AG08395 (cell line): ENCODE measurements around the gene SAMD11.
"Not testable (repeated sequence)": the region's sequence is repeated elsewhere in the genome, so short reads cannot be mapped to it uniquely, and the experiment has no call there.

ENCODE experiments used
- DNase-seq: peaks from one replicate; pipeline ENCODE4 v3.0.0; 2012; ENCODE audit warnings: mixed read lengths, low spot score

Gene SAMD11

GRCh38 chr1:974687-975328 lies 51.1 kb downstream of the SAMD11 start:
- DNase-seq, result no peak

DNA sequence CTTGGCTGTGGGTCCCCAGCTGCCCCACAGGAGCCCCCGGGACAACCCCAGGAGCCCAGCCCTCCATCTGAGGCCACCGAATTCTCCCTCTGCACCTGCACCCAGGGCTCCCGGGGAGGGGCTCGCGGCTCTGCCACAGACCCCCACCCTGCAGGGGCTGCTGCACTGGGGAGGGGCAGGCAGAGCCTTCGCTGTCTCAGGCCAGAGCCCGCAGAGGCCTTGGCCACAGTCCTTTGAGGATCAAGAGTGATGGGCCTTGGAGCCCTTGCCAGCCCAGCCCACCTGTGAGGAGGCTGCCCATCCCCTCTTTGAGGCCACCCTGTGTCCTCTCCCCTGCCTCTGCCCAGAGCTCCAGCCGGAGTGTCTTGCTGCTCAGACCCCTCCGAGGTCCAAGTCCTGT lies 51.6 kb downstream of the SAMD11 start:
- no peak for DNase-seq

- DNase-seq, result peak; percentile 83
Measured at GRCh38 chr1:975896-976683, 52.4 kb downstream of the SAMD11 start.

DNA sequence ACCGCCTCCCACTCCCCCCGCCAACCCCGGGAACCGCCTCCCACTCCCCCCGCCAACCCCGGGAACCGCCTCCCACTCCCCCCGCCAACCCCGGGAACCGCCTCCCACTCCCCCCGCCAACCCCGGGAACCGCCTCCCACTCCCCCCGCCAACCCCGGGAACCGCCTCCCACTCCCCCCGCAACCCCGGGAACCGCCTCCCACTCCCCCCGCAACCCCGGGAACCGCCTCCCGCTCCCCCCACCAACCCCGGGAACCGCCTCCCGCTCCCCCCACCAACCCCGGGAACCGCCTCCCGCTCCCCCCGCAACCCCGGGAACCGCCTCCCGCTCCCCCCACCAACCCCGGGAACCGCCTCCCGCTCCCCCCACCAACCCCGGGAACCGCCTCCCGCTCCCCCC lies 53.1 kb downstream of the SAMD11 start:
- not testable (repeated sequence) for DNase-seq

DNA sequence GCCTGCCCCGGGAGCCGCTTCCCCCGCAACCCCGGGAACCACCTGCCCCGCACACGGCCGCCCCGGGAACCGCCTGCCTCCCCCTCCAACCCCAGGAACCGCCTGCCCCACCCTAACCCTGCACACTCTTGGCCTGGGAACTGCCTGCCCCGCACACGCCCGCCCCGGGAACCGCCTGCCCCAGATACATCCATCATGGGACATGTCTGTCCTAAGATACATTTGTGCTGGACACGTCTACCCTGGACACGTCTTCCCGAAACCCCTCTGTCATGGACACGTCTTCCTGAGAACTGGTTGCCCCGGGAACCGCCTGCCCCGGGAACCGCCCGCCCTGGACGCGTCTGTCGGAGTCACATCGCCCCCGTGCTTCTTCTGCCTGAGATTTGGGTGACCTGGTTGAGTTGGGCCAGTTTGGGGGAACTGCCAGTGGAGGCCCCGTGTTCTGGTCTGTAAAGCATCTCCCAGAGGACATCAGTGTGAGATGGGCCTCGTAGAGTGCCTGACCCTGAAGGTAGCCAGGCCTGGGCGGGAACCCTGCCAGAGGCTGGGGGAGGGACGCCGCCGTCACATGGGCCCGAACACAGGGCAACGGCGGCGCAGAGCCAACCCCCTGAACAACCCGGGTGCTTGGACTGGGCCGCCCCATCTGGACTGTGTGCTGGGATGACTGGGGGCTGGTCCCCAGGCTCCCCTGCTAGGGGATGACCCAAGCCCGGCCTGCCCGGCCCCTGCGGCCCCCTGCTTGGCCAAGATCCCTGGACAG lies 54.5 kb downstream of the SAMD11 start:
- DNase-seq, result no peak

DNA sequence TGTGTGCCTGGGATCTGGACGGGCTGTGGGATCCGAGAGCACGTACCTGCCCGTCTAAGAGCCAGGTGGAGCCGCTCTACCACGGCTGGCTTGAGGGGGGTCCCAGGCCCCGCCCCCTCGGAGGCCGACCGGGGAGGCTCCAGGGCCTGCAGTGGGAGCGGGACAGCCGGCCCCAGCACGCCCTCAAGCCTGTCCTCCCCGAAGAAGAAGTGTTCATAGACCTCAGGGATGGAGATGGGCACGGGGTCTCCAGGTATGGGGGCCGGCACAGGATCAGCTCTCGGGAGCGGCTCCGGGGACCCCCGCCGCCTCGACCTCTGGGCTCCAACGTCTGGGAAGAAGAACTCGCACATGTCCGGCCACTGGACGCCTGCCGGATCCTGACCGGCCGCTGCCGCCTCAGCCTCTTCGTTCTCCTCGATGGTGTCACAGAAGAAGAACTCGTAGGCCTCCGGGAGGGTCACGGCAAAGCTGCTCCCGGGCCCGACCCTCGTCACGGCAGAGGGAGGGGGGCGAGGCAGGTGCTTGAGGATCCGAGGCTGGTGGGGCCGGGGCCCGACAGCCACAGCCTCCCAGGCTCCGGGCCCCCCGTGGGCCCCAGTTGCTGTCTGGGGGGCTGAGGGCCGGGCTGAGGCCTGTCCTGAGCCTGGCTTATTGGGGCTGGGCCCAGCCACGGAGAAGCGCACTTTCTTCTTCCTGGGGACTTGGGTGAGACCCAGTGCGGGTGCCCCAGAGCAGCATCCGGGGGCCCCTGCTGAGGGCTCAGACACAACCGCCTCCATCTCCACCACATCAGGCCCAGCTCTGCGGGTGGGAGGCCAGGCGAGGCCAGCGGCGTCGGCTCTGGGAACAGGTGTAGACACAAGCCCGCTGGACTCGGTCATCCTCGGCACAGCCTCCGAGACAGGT lies 55.4 kb downstream of the SAMD11 start:
- DNase-seq, result no peak

DNA sequence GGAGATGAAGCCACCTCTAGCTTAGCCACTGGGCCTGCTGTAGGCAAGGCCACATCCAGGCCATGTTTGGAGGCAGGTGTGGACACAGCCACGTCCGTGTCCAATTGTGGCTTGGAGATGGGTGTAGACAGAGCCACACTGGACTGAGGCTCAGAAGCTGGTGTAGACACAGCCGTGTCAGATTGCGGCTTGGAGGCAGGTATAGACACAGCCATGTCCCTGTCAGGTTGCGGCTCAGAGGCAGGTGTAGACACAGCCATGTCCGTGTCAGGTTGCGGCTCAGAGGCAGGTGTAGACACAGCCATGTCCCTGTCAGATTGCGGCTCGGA lies 56.0 kb downstream of the SAMD11 start:
- no peak for DNase-seq

GRCh38 chr1:980137-980571 lies 56.4 kb downstream of the SAMD11 start:
- no peak for DNase-seq

- DNase-seq, result no peak
Measured at GRCh38 chr1:980602-981395, 57.1 kb downstream of the SAMD11 start.

GRCh38 chr1:981491-981954 lies 57.8 kb downstream of the SAMD11 start:
- DNase-seq, result no peak

DNA sequence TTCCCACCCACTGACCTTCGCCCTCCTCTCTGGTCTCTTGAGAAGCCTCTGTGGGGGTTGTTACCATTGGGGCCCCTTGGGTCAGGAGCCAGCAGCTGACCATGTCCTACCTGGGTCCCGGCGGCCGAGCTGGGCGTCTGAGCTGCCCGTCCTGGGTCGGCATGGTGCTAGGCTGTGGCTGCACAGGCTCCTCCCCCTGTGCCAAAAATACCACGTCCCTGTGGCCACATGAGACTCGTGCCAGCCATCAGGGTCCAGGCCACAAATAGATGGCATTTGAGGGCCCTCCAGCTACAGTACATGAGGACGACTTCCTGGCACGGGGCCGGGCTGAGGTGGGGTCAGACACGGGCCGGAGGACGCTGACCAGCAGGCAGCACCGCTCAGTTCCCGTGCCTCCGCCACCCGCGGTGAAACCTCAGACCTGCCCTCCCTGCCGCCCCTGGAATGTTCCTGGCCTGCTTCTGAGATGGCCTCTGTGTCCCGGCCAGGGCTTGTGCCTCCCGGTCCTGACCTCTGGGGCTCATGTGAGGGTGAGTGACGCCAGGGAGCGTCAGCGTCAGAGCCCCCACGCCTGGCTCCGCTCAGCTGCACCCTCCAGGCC lies 58.3 kb downstream of the SAMD11 start, which contains the start of gene PERM1:
TSS of gene PERM1 (minus strand) at position 139 of the 604 bp plus-strand sequence. CDS start 1,064 bp downstream, outside the sequence.
- DNase-seq, result no peak

DNA sequence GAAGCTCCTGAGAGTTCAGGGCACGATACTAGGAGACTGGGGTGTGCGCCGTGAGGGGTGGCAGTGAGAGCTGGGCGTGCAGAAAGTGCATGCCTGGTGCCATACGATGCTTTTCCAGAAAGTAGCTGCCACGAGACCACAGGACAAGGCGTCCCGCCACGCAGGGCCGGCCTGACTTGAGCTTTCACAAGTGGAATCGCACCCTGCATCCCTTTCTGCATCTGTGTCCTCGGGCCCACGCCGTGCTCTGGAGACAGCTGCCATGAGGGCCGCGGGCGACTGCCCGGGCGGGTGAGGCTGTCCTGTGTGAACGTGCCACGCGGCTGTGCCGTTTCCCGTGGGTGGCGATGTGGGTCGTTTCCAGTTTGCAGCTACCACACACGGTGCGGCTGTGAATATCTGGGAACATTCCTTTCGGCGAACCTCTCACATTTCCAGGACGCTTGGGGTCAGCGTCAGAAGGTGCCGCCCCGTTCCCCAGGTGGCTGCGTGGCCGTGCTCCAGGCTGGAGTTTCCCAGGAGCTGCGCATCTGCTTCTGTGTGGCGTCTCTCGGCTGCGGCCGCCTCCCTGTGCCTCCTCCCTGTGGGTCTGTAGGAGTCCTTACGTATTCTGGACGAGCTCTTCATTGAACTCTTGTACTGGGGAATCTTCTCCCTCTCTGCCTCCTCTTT lies 59.2 kb downstream of the SAMD11 start:
- no peak for DNase-seq

DNA sequence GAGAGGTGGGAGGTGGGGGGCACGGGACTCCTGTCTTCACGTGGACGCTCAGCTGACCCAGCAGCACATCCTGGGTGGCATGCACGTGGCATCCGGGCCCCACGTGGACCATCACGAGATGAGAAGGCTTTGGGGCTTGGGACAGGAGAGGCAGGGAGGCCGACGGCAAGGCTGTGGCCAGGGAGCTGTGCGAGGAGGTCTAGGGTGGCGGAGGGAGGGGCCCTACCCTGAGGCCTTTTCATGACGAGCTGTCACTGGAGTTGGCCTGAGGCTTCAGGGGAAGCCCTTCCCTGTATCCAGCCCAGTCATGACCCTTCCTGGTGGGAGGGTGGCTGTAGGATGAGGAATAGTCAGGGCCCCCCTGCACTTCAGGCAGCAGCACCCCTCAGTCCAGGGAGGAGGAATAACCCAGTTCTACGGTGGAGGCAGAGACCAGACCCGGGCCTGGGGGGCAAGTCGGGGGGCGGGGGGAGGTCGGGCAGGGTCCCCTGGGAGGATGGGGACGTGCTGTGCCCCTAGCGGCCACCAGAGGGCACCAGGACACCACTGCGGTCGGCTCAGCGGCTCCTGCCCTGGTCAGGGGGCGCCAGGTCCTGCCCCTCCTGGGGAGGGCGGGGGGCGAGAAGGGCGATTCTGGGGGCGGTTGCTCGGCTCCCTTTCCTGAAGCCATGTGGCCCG lies 60.2 kb downstream of the SAMD11 start:
- DNase-seq, result peak; percentile 73

GRCh38 chr1:984476-984814 lies 60.7 kb downstream of the SAMD11 start:
- DNase-seq, result no peak

DNA sequence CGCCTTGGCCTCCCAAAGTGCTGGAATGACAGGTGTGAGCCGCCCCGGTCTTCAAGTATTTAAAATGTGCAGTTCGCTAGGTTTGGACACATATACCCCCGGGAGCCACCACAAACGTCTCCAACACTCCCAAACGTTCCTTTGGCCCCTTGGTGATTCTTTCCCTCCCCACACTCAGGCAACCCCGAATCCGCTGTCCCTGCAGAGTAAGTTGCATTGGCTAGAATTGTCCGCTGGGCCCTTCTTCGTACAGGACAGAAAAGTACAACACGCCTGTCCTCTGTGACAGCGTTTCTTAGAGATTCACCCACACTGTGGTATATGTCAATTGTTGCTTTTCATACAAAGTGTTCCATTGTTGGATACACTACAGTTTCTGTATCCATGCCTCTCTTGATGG lies 61.4 kb downstream of the SAMD11 start:
- no peak for DNase-seq

GRCh38 chr1:988061-988460 lies 64.3 kb downstream of the SAMD11 start:
- not testable (repeated sequence) for DNase-seq

- not testable (repeated sequence) for DNase-seq
Measured at GRCh38 chr1:991275-991674, 67.6 kb downstream of the SAMD11 start.

DNA sequence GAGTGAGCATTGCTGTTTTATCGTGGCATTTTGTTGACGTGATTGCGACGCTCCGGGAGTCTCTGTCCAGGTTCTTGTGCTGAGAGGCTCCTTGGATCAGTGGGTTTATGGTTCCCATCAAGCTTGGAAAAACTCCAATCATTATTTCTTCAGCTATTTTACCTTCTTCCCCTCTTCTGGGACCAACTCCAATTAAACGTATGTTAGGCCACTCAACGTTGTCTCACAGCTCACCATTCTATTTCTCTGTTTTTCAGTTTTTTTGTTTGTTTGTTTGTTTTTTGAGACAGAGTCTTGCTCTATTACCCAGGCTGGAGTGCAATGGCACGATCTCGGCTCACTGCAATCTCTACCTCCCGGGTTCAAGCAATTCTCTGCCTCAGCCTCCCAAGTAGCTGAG lies 68.2 kb downstream of the SAMD11 start:
- no peak for DNase-seq

DNA sequence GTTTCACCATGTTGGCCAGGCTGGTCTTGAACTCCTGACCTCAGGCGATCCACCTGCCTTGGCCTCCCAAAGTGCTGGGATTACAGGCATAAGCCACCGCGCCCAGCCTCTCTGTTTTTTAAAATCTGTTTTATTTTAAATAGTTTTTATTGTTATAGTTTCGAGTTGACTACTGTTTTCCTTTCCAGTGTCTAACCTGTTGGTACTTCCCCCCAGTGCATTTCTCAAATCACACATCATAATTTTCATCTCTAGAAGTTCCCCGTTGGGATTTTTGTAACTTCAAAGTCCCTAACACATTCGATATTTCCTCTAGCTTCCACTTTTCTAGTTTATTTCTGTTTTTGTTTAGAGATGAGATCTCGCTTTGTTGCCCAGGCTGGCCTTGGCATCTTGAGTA lies 68.6 kb downstream of the SAMD11 start:
- DNase-seq, result no peak
